PC-3 (cell line): ENCODE results near the gene SIGMAR1. TPM values are rescaled to one million over a fixed set of nuclear protein-coding genes. Genes with fewer than 3 reads are reported as not detected.
A peak's percentile ranks its signal among the peaks of the same experiment; 100 is the strongest.

ENCODE experiments used
- ATAC-seq: fragments of 200-7000 bp; cut with Tn5 transposase; 2 replicates; pipeline ENCODE4 v1.9.1; 2020; ENCODE audit warnings: mild to moderate bottlenecking, moderate library complexity
- BruUV-seq: library from RNA; stranded (reverse); fragments of 400-500 nt; replicated peaks from 2 replicates; lab custom pipeline; 2021; lab: Mats Ljungman, UMichigan
- CTCF ChIA-PET: fragments of 300-600 bp; sonication (Branson Sonifier 250); formaldehyde crosslinking; loops from one replicate; lab custom pipeline; 2022; ENCODE audit warnings: antibody characterized with exemption; lab: Charles Lee
- POLR2A ChIA-PET: fragments of 300-600 bp; sonication (Branson Sonifier 250); formaldehyde crosslinking; loops from one replicate; lab custom pipeline; 2022; ENCODE audit warnings: antibody characterized with exemption; ENCODE audit not compliant: unreplicated experiment; lab: Charles Lee
- DNase-seq: peaks from one replicate; pipeline ENCODE4 v3.0.0-alpha.2; 2015
- H2AFZ ChIP-seq: fragments of 300-600 bp; sonication (generic); 2 replicates; pipeline ENCODE4 v1.6.0; 2016; ENCODE audit warnings: antibody characterized with exemption, low read length
- H3F3A ChIP-seq: fragments of 300-600 bp; sonication (generic); one replicate; pipeline ENCODE4 v1.6.0; 2017; ENCODE audit warnings: antibody characterized with exemption, low read length, control low read depth, mild to moderate bottlenecking; ENCODE audit not compliant: unreplicated experiment
- H3K27ac ChIP-seq: fragments of 300-600 bp; sonication (generic); 2 replicates; pipeline ENCODE4 v1.5.1; 2016; ENCODE audit warnings: mild to moderate bottlenecking, low read length
- H3K27me3 ChIP-seq: fragments of 300-600 bp; sonication (generic); 2 replicates; pipeline ENCODE4 v1.6.1; 2016; ENCODE audit warnings: low read length, mixed read lengths
- H3K36me3 ChIP-seq: fragments of 300-600 bp; sonication (generic); 2 replicates; pipeline ENCODE4 v1.6.1; 2016; ENCODE audit warnings: low read depth, mixed run types, low read length, mixed read lengths
- H3K4me1 ChIP-seq: fragments of 300-600 bp; sonication (generic); 2 replicates; pipeline ENCODE4 v1.5.1; 2016; ENCODE audit warnings: low read length; ENCODE audit not compliant: insufficient read depth
- H3K4me2 ChIP-seq: fragments of 300-600 bp; sonication (generic); 2 replicates; pipeline ENCODE4 v1.6.0; 2016; ENCODE audit warnings: low read length
- H3K4me3 ChIP-seq: fragments of 300-600 bp; sonication (generic); 2 replicates; pipeline ENCODE4 v1.5.1; 2016; ENCODE audit warnings: mild to moderate bottlenecking, low read length, mixed read lengths
- H3K79me2 ChIP-seq: fragments of 300-600 bp; sonication (generic); 2 replicates; pipeline ENCODE4 v1.6.1; 2017; ENCODE audit warnings: low read length, mixed read lengths
- H3K9ac ChIP-seq: fragments of 300-600 bp; sonication (generic); 2 replicates; pipeline ENCODE4 v1.6.0; 2016; ENCODE audit warnings: mild to moderate bottlenecking, low read length
- H3K9me2 ChIP-seq: fragments of 300-600 bp; sonication (generic); replicated peaks from 2 replicates; pipeline ENCODE4 v1.6.1; 2016; ENCODE audit warnings: mixed run types, low read length, mixed read lengths
- H3K9me3 ChIP-seq: fragments of 300-600 bp; sonication (generic); 2 replicates; pipeline ENCODE4 v1.6.1; 2016; ENCODE audit warnings: low read length, mixed read lengths
- H4K20me1 ChIP-seq: fragments of 300-600 bp; sonication (generic); 2 replicates; pipeline ENCODE4 v1.6.1; 2016; ENCODE audit warnings: low read length, mixed read lengths
- CTCF ChIP-seq: fragments of 300-600 bp; sonication (generic); conservative IDR thresholded peaks from 2 replicates; pipeline ENCODE4 v1.5.1; 2017; ENCODE audit warnings: antibody characterized with exemption, low read depth, mild to moderate bottlenecking, low read length
- EZH2 ChIP-seq: fragments of 300-600 bp; sonication (generic); IDR thresholded peaks from one replicate; pipeline ENCODE4 v1.6.1; 2017; ENCODE audit warnings: antibody characterized with exemption, mild to moderate bottlenecking, low read length; ENCODE audit not compliant: unreplicated experiment
- EZH2phosphoT487 ChIP-seq: fragments of 300-600 bp; sonication (generic); IDR thresholded peaks from 2 replicates; pipeline ENCODE4 v1.6.1; 2018; ENCODE audit warnings: mild to moderate bottlenecking, antibody characterized with exemption, low read length, borderline replicate concordance
- intact Hi-C: fragments of 100-400 bp; cut with micrococcal nuclease; formaldehyde crosslinking; loops from 2 replicates; pipeline ENCODE4 v1.9.0; 2023
- total RNA-seq: library from RNA; depleted of rRNA; stranded (reverse); fragments of >200 nt; gene quantifications from 2 replicates; pipeline ENCODE4 v1.2.3, GENCODE V29; 2014

The SIGMAR1 gene
- total RNA-seq, 1 experiment from 2014 or later, result 96.7 TPM

- Histone ChIP-seq H3K4me1 (peaks cover 5% of the 10 kb centered on the region; the same call in 1 of the 2 replicates), H3K27me3 (peaks cover 12% of the 10 kb centered on the region), H3K36me3 (no peaks in the 10 kb centered on the region), H2AFZ (no peak overlapping the region), H3K27ac (no peak overlapping the region), H3K9me2 (no peaks in the 10 kb centered on the region), H4K20me1 (0 out of 2 replicates have a peak, but pooled peaks cover 4% of the 10 kb centered on the region), H3F3A (no peaks in the 10 kb centered on the region), H3K9me3 (no peaks in the 10 kb centered on the region), H3K9ac (no peak overlapping the region), H3K79me2 (peaks cover 25% of the 10 kb centered on the region), H3K4me2 (no peak overlapping the region), H3K4me3 (no peak overlapping the region)
- no peak for DNase-seq
- intact Hi-C loops, result no loop called here
- no peak for TF ChIP-seq CTCF
- ChIA-PET POLR2A (no interaction called here), CTCF (interaction anchor here (0.6 to 1.1 kb wide), 2 partner anchors 39 to 229 kb away, joined by 3 to 4 read pairs; no protein-coding TSS in a partner anchor)
- no peak for ATAC-seq
- no TSS peak for BruUV-seq
Measured at GRCh38 chr9:34633166-34633565, 4.4 kb downstream of the SIGMAR1 start.

GRCh38 chr9:34630402-34631154, 7.0 kb downstream of the SIGMAR1 start:
- TF ChIP-seq EZH2phosphoT487 (no peak), EZH2 (no peak), CTCF (no peak)
- DNase-seq, result no peak
- BruUV-seq, result no TSS peak
- H3F3A ChIP-seq, result no peaks in the 10 kb centered on the region
- H3K9me2 ChIP-seq, result no peaks in the 10 kb centered on the region
- intact Hi-C loops, result no loop called here
- no peak overlapping the region for H3K4me2 ChIP-seq
- peaks cover 14% of the 10 kb centered on the region for H3K27me3 ChIP-seq
- no peak overlapping the region for H3K9ac ChIP-seq
- no peaks in the 10 kb centered on the region for H3K9me3 ChIP-seq
- no peak for ATAC-seq
- H3K36me3 ChIP-seq, result no peaks in the 10 kb centered on the region
- H3K79me2 ChIP-seq, result peaks cover 5% of the 10 kb centered on the region
- no peaks in the 10 kb centered on the region; the same call in 1 of the 2 replicates for H3K4me1 ChIP-seq
- H4K20me1 ChIP-seq, result no peaks in the 10 kb centered on the region
- no peak overlapping the region for H2AFZ ChIP-seq
- POLR2A ChIA-PET, result no interaction called here
- H3K27ac ChIP-seq, result no peak overlapping the region
- CTCF ChIA-PET, result no interaction called here
- H3K4me3 ChIP-seq, result no peak overlapping the region

GRCh38 chr9:34629491-34629808, 8.1 kb downstream of the SIGMAR1 start:
- H4K20me1 ChIP-seq, result no peaks in the 10 kb centered on the region
- H3K27me3 ChIP-seq, result peaks cover 14% of the 10 kb centered on the region
- no peak overlapping the region for H3K27ac ChIP-seq
- H3K4me3 ChIP-seq, result peak overlapping the region; percentile 56; the same call in 1 of the 2 replicates
- H3K4me1 ChIP-seq, result no peaks in the 10 kb centered on the region; the same call in 1 of the 2 replicates
- ChIA-PET CTCF (interaction anchor here (1.2 kb wide), 1 partner anchor 17 kb away, joined by 4 read pairs; no protein-coding TSS in a partner anchor), POLR2A (no interaction called here)
- no peak overlapping the region for H3K9ac ChIP-seq
- H3K36me3 ChIP-seq, result no peaks in the 10 kb centered on the region
- no peaks in the 10 kb centered on the region for H3F3A ChIP-seq
- TF ChIP-seq EZH2 (no peak), CTCF (no peak), EZH2phosphoT487 (no peak)
- H3K4me2 ChIP-seq, result peak overlapping the region; percentile 81
- ATAC-seq (no peak), DNase-seq (no peak)
- intact Hi-C loops, result no loop called here
- BruUV-seq, result no TSS peak
- no peaks in the 10 kb centered on the region for H3K79me2 ChIP-seq
- H2AFZ ChIP-seq, result no peak overlapping the region
- no peaks in the 10 kb centered on the region for H3K9me3 ChIP-seq
- H3K9me2 ChIP-seq, result no peaks in the 10 kb centered on the region
